ENCODE results near the gene PIGH. TPM values are rescaled to one million over a fixed set of nuclear protein-coding genes. Genes with fewer than 3 reads are reported as not detected.
A peak's percentile ranks its signal among the peaks of the same experiment; 100 is the strongest.

Gene PIGH
- total and polyA plus RNA-seq, 3 donors from 2014 or later = 44.1 to 69.3 (median 45.2) TPM

GRCh38 chr14:67583711-67584644 lies 16.1 kb downstream of the PIGH start:
- TF ChIP-seq CTCF (IDR thresholded peaks at IDR 0.05) (peak; percentile 9 to 49 (median 43)), POLR2A (IDR thresholded peaks at IDR 0.05) (no peak)
- Histone ChIP-seq H3K36me3 (ENCODE audit: low read depth, missing control alignments) (no peaks in the 10 kb centered on the region), H3K4me3 (no peak overlapping the region), H3K9me3 (no peaks in the 10 kb centered on the region), H3K27ac (no peak overlapping the region), H3K27me3 (no peaks in the 10 kb centered on the region), H3K4me1 (no peaks in the 10 kb centered on the region)
- WGBS, 2 donors = 85 to 92% methylated on average over 6 of the region's 6 CpGs
- DNase-seq = peak; percentile 48
- intact Hi-C loops (cut with DNase I; ENCODE audit: low total_unique reads) = no loop called here

- Histone ChIP-seq H3K4me3 (no peak overlapping the region), H3K36me3 (ENCODE audit: low read depth, missing control alignments) (no peaks in the 10 kb centered on the region), H3K4me1 (no peaks in the 10 kb centered on the region), H3K27me3 (no peaks in the 10 kb centered on the region), H3K9me3 (no peaks in the 10 kb centered on the region), H3K27ac (no peak overlapping the region)
- no peak for TF ChIP-seq POLR2A (IDR thresholded peaks at IDR 0.05)
- no peak for TF ChIP-seq CTCF (IDR thresholded peaks at IDR 0.05)
- DNase-seq = no peak
- intact Hi-C loops (cut with DNase I; ENCODE audit: low total_unique reads) = no loop called here
- 90 to 99% methylated on average over 6 to 7 of the region's 7 CpGs for WGBS, 2 donors
Measured at GRCh38 chr14:67582061-67582460, 18.0 kb downstream of the PIGH start.

GRCh38 chr14:67581643-67582042 lies 18.4 kb downstream of the PIGH start:
- no peak for DNase-seq
- H3K27ac ChIP-seq = no peak overlapping the region
- H3K4me3 ChIP-seq = no peak overlapping the region
- TF ChIP-seq CTCF (IDR thresholded peaks at IDR 0.05) (no peak), POLR2A (IDR thresholded peaks at IDR 0.05) (no peak)
- WGBS, 2 donors = 88 to 93% methylated on average over 1 of the region's 1 CpG
- no peaks in the 10 kb centered on the region for H3K4me1 ChIP-seq
- no peaks in the 10 kb centered on the region for H3K9me3 ChIP-seq
- H3K36me3 ChIP-seq (ENCODE audit: low read depth, missing control alignments) = no peaks in the 10 kb centered on the region
- intact Hi-C loops (cut with DNase I; ENCODE audit: low total_unique reads) = no loop called here
- no peaks in the 10 kb centered on the region for H3K27me3 ChIP-seq

DNA sequence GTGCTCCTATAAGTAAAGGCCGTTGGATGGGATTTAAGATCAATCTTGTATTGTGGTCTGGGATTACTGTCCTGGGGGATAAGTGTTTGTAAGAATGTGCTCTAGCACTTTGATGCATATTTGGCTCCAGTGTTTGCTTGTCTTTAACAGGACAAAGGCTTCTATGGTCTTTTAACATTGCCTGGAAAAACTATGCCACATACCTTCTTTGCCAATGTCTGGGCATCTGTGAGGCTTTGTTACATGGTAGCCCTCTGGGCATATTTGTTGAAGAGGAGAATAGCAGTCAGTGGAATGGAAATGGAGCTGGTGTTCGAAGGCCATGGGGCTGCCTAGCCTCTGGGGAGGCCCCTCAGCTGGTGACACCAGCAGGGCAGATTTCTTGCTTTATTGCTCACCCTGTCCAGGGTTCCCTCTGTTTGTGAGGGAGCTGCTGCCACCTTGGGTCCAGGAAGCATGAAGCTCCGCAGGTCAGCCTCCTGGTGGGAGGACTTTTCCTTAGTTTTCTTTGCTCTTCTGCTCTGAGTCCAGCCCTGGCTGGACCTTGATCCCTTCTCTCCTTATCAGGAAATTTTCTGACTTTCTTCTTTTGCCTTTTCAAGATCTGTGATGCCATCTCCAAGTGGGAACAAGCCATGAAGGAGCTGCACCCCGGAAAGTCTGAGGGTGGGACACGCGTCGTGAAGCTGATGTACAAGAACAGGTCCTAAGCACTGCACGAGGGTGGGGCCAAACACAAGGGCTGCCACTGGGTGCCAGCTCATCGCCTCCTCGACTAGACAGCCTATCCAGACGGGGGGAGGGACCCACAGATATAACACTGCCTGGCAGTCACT lies 19.5 kb downstream of the PIGH start:
- no peak overlapping the region for H3K27ac ChIP-seq
- H3K27me3 ChIP-seq = no peaks in the 10 kb centered on the region
- H3K9me3 ChIP-seq = no peaks in the 10 kb centered on the region
- intact Hi-C loops (cut with DNase I; ENCODE audit: low total_unique reads) = no loop called here
- 87 to 89% methylated on average over 11 of the region's 11 CpGs for WGBS, 2 donors
- no peak for DNase-seq
- H3K4me3 ChIP-seq = no peak overlapping the region
- no peaks in the 10 kb centered on the region for H3K36me3 ChIP-seq (ENCODE audit: low read depth, missing control alignments)
- no peaks in the 10 kb centered on the region for H3K4me1 ChIP-seq
- TF ChIP-seq POLR2A (IDR thresholded peaks at IDR 0.05) = no peak
- no peak for TF ChIP-seq CTCF (IDR thresholded peaks at IDR 0.05)
